Measurements from ENCODE around the gene NMBR. TPM values are rescaled to one million over a fixed set of nuclear protein-coding genes. Genes with fewer than 3 reads are reported as not detected.
"Not testable (repeated sequence)": the region's sequence is repeated elsewhere in the genome, so short reads cannot be mapped to it uniquely, and the experiment has no call there.

NMBR gene
- total RNA-seq: not detected

DNA sequence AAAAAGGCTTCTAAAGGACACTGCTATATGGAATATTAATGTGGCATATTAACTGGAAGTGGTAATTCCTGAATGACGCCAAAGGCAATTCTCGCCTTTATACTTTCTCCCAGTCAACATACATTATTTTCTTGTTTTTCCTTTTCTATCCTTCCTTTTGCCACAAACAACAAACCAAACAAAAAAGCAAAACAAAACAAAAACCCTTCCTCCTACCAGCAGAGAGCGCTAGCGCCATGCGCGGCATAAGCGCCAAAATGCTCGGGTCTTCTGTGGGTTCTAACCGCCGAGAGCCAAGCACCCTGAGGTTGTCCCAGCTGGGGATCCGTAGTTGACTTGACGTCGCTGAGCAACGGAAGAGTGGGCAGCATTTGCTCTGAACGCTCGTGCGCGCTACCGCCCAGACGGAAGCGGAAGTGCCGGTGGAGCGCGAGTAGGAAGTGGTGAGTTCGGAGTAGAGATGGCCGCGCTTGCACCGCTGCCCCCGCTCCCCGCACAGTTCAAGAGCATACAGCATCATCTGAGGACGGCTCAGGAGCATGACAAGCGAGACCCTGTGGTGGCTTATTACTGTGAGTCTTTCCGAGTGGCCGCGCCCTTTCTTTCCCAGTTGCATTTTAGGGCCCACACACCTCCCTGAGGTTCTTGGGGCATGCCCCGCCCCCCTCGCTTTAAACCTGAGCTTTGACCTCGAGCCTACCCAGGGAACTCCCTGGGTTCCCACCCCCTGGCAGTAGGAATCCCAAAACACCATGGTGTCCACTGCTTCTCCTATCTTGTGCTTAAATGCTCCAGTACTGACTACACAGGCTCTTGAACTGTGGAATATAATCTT lies at the start of gene NMBR, which contains the start of gene VTA1:
TSS of gene NMBR (minus strand) at position 295 of the 835 bp plus-strand sequence. CDS start 58,464 bp downstream, outside the sequence.
TSS of gene VTA1 (plus strand) at position 436 of the 835 bp plus-strand sequence. CDS start at position 461, 25 bp downstream.
- Mint-ChIP-seq H3K36me3 (peaks cover 5% of the 10 kb centered on the region), H3K27ac (peak within 1 kb of the TSS; percentile 70), H3K4me3 (peak within 1 kb of the TSS; percentile 96), H3K9me3 (no peaks in the 10 kb centered on the region), H3K27me3 (no peaks in the 10 kb centered on the region), H3K4me1 (ENCODE audit: low read depth) (peaks cover 51% of the 10 kb centered on the region)
- ChIA-PET POLR2A (interaction anchor here (0.6 to 1.7 kb wide), 4 partner anchors 9 to 240 kb away, joined by 3 to 5 read pairs (median 3); no protein-coding TSS in a partner anchor), CTCF (interaction anchor here (0.6 to 3.9 kb wide), 14 partner anchors 9 to 1694 kb away, joined by 3 to 36 read pairs (median 4); no protein-coding TSS in a partner anchor)
- peak; percentile 98 for DNase-seq
- intact Hi-C loops (cut with micrococcal nuclease): loop anchor here (1.0 to 5.0 kb wide), 9 partner anchors 60 to 1305 kb away; partner anchors contain the start of genes ADAT2, ADGRG6 and PEX3

DNA sequence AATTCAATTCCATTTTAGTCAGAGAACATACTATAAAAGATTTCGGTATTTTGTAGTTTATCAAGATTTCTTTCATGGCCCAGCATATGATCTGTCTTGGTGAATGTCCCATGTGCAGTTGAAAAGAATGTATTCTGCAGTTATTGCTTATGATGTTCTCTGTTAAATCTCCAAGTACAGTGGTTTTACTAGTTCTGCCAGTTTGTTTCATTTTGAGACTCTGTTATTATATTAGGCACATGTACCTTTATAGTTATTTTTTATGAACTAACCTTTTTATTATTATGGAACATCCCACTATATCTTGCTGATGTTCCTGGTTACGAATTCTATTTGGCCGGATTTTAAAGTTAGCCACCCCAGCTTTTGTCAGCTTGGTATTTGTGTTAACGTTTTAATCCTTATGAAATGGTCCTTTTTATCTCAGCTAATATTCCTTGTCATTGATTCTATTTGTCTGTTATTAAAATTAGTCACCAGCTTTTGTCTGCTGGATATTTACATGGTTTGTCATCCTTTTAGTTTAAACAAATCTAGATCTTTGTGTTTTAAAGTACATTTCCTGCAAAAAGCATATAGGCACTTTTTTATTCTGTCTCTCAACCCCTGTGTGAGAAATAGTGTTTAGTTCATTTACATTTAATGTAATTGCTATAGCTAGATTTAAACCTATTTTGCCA lies 49.1 kb upstream of the NMBR start:
- intact Hi-C loops (cut with micrococcal nuclease): no loop called here
- no peak overlapping the region for H3K4me3 Mint-ChIP-seq
- no peaks in the 10 kb centered on the region for H3K27me3 Mint-ChIP-seq
- ChIA-PET CTCF (interaction anchor here (1.7 to 3.7 kb wide), 5 partner anchors 8 to 49 kb away, joined by 4 to 31 read pairs (median 8); partner anchors contain the start of genes NMBR and VTA1), POLR2A (no interaction called here)
- DNase-seq: no peak
- peaks cover 29% of the 10 kb centered on the region for H3K4me1 Mint-ChIP-seq (ENCODE audit: low read depth)
- H3K9me3 Mint-ChIP-seq: no peaks in the 10 kb centered on the region
- peaks cover 12% of the 10 kb centered on the region for H3K36me3 Mint-ChIP-seq
- H3K27ac Mint-ChIP-seq: no peak overlapping the region

DNA sequence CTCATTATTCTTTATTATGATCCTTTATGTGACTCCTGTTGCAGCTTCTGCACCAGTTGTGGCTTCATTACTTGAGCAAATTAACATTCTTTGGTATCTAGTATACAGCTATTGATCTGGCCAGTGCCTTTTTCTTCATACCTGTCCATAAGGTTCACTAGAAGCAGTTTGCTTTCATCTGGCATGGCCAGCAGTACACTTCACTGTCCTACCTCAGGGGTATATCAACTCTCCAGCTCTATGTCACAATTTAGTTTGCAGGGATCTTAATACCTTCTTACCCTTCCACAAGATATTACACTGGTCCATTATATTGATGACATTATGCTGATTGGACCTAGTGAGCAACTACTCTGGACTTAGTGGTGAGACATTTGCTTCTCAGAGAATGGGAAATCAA lies 46.7 kb upstream of the NMBR start:
- no peaks in the 10 kb centered on the region for H3K9me3 Mint-ChIP-seq
- H3K4me3 Mint-ChIP-seq: no peak overlapping the region
- intact Hi-C loops (cut with micrococcal nuclease): no loop called here
- H3K4me1 Mint-ChIP-seq (ENCODE audit: low read depth): peaks cover 29% of the 10 kb centered on the region
- POLR2A ChIA-PET: no interaction called here
- no peak overlapping the region for H3K27ac Mint-ChIP-seq
- peaks cover 14% of the 10 kb centered on the region for H3K36me3 Mint-ChIP-seq
- DNase-seq: no peak
- H3K27me3 Mint-ChIP-seq: no peaks in the 10 kb centered on the region
- CTCF ChIA-PET: no interaction called here

DNA sequence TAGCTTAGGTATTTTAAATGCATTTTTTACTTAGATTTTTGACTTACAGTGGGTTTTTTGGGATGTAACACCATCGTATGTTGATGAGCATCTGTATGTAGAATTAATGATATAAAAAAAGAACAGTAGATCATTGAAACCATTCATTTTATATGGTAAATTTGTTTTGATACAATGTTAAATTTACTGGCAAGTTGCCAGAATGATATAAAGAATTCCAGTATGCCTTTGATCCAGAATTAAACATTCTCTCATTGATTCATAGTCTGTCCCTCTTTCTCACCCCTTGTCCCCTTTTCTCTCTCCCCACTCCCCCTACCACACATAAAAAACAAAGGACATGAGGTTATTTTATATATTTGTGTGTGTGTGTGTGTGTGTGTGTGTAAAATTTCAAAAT lies 45.4 kb upstream of the NMBR start:
- intact Hi-C loops (cut with micrococcal nuclease): no loop called here
- Mint-ChIP-seq H3K27me3 (no peaks in the 10 kb centered on the region), H3K36me3 (peaks cover 10% of the 10 kb centered on the region), H3K27ac (no peak overlapping the region), H3K4me3 (no peak overlapping the region), H3K4me1 (ENCODE audit: low read depth) (peaks cover 29% of the 10 kb centered on the region), H3K9me3 (no peaks in the 10 kb centered on the region)
- DNase-seq: no peak
- ChIA-PET CTCF (interaction anchor here (2.5 kb wide), 1 partner anchor 16 kb away, joined by 6 read pairs; no protein-coding TSS in a partner anchor), POLR2A (no interaction called here)

DNA sequence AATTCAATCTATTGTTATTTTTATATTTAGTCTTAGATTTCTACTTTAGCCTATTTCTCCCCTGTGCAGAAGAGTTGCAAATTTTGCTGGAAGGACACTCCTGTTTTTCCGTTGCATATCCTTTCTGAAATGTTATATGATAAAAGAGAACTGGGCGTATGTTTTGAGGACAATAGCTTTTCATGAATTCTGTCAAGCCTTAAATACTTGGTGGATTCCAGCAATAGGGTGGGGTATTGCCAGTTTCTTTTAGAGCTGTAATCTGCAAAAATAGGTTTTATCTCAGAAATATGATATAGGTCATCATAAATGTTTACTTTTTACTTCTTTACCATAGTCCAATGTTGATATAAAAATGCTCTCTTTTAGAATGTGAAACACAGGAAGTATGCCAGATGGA lies 42.1 kb upstream of the NMBR start:
- peaks cover 7% of the 10 kb centered on the region for H3K4me1 Mint-ChIP-seq (ENCODE audit: low read depth)
- H3K27me3 Mint-ChIP-seq: no peaks in the 10 kb centered on the region
- CTCF ChIA-PET: interaction anchor here (0.6 to 2.3 kb wide), 4 partner anchors 8 to 1298 kb away, joined by 3 to 8 read pairs (median 4); no protein-coding TSS in a partner anchor
- intact Hi-C loops (cut with micrococcal nuclease): no loop called here
- POLR2A ChIA-PET: no interaction called here
- H3K4me3 Mint-ChIP-seq: no peak overlapping the region
- H3K9me3 Mint-ChIP-seq: no peaks in the 10 kb centered on the region
- DNase-seq: no peak
- no peak overlapping the region for H3K27ac Mint-ChIP-seq
- peaks cover 6% of the 10 kb centered on the region for H3K36me3 Mint-ChIP-seq

DNA sequence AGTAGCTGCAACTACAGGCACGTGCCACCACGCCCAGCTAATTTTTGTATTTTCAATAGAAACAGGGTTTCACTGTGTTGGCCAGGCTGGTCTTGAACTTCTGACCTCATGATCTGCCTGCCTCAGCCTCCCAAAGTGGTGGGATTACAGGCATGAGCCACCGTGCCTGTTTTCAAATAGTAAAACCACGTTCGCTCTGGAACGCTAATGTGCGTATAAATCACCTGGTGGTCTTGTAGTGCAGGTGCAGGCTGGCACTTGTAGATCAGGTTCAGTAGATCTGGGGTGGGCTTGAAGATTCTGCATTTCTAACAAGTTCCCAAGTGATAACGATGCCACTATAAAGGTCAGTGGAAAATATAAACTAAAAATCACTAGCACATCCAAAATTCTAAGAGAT lies 41.4 kb upstream of the NMBR start:
- H3K27me3 Mint-ChIP-seq; DNase-seq; POLR2A ChIA-PET; H3K4me1 Mint-ChIP-seq (ENCODE audit: low read depth); H3K36me3 Mint-ChIP-seq; H3K4me3 Mint-ChIP-seq; H3K9me3 Mint-ChIP-seq; H3K27ac Mint-ChIP-seq; intact Hi-C loops (cut with micrococcal nuclease): not testable (repeated sequence)
- CTCF ChIA-PET: interaction anchor here (0.6 to 2.3 kb wide), 5 partner anchors 9 to 1299 kb away, joined by 3 to 8 read pairs (median 4); no protein-coding TSS in a partner anchor

DNA sequence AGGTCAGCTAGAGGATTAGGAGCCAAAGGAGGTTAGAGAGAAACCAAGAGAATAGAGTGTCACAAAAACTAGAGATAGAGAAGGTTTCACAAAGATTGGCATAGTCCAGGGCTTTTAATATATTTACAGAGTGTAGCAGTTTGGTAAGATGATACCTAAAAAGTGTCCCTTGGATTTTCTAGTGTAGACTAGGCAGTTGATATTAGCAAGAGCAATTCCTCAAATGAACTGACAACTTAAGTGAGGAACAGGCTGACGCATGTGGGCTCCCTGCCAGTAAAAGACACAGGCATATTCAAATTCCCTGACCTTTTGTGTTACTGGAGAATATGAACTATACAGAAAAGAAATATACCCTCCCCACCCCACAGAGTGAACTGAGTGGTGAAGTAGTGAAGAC lies 40.3 kb upstream of the NMBR start:
- DNase-seq: no peak
- Mint-ChIP-seq H3K27me3 (no peaks in the 10 kb centered on the region), H3K9me3 (no peaks in the 10 kb centered on the region), H3K36me3 (peaks cover 8% of the 10 kb centered on the region), H3K27ac (no peak overlapping the region), H3K4me1 (ENCODE audit: low read depth) (peaks cover 3% of the 10 kb centered on the region), H3K4me3 (no peak overlapping the region)
- CTCF ChIA-PET: interaction anchor here (1.0 to 2.3 kb wide), 2 partner anchors 18 to 21 kb away, joined by 3 to 8 read pairs; no protein-coding TSS in a partner anchor
- POLR2A ChIA-PET: no interaction called here
- intact Hi-C loops (cut with micrococcal nuclease): no loop called here

DNA sequence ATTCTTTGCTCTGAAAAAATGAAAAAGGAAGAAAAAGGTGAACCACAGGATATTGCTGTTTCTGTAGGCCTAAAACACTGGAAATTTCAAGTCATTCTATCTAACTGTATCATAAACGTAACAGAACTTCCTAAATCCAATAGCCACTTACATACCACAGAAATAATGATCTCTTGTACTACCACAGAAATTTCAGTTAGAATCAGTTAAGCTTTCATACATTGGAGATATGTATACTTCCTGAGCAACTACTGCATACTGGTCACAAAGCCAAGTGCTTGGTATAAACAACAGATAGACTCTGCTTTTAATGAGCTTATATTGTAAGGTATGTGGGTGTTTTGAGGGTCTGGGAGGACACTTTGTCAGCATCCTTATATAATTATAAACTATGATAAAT lies 38.7 kb upstream of the NMBR start:
- Mint-ChIP-seq H3K27ac (no peak overlapping the region), H3K9me3 (no peaks in the 10 kb centered on the region), H3K4me1 (ENCODE audit: low read depth) (peaks cover 3% of the 10 kb centered on the region), H3K27me3 (no peaks in the 10 kb centered on the region), H3K36me3 (peaks cover 9% of the 10 kb centered on the region), H3K4me3 (no peak overlapping the region)
- POLR2A ChIA-PET: no interaction called here
- CTCF ChIA-PET: no interaction called here
- no peak for DNase-seq
- intact Hi-C loops (cut with micrococcal nuclease): no loop called here

DNA sequence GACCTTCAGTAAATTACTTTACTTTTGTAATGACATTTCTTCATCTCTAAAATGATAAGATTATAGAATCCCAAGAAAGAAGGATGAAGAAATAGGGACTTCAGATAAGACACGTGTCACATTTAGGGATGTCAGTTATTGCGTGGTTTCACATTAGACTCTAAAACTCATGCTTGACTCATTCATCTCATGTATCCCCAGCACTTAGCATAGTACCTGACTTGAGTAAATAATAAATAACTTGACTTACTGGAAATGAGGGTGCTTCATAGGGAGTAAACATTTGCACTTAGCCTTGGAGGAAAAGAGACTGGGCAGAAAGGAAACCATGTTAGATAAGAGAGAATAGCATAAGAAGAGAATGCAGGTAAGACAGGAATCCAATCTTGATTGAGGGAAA lies 37.4 kb upstream of the NMBR start:
- POLR2A ChIA-PET: no interaction called here
- CTCF ChIA-PET: interaction anchor here (2.4 kb wide), 1 partner anchor 28 kb away, joined by 7 read pairs; no protein-coding TSS in a partner anchor
- no peak for DNase-seq
- peaks cover 3% of the 10 kb centered on the region for H3K4me1 Mint-ChIP-seq (ENCODE audit: low read depth)
- H3K27me3 Mint-ChIP-seq: no peaks in the 10 kb centered on the region
- peaks cover 7% of the 10 kb centered on the region for H3K36me3 Mint-ChIP-seq
- intact Hi-C loops (cut with micrococcal nuclease): no loop called here
- no peak overlapping the region for H3K4me3 Mint-ChIP-seq
- no peak overlapping the region for H3K27ac Mint-ChIP-seq
- no peaks in the 10 kb centered on the region for H3K9me3 Mint-ChIP-seq

DNA sequence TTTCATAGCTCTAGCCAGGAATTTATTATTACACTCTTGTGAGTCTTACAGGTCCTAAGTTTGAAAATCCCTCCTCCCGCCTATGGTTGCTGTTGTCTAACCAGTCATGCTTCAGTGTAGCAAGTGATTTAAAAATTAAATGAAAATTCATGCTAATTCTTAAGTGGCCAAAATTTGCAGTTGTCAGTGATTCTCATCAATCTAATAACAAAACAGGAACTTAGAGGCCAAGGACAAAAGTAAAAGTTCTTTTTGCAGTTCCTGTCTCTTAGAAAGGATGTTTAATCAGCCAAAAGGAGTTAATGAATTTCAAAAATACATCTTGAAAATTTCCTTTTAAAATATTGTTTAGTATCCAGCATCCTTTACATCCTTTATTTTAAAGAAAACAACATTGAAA lies 36.4 kb upstream of the NMBR start:
- DNase-seq: no peak
- no peak overlapping the region for H3K27ac Mint-ChIP-seq
- H3K4me1 Mint-ChIP-seq (ENCODE audit: low read depth): peaks cover 3% of the 10 kb centered on the region
- CTCF ChIA-PET: interaction anchor here (2.4 kb wide), 1 partner anchor 27 kb away, joined by 7 read pairs; no protein-coding TSS in a partner anchor
- peaks cover 5% of the 10 kb centered on the region for H3K36me3 Mint-ChIP-seq
- POLR2A ChIA-PET: no interaction called here
- no peak overlapping the region for H3K4me3 Mint-ChIP-seq
- no peaks in the 10 kb centered on the region for H3K27me3 Mint-ChIP-seq
- intact Hi-C loops (cut with micrococcal nuclease): no loop called here
- peaks cover under 1% of the 10 kb centered on the region for H3K9me3 Mint-ChIP-seq

DNA sequence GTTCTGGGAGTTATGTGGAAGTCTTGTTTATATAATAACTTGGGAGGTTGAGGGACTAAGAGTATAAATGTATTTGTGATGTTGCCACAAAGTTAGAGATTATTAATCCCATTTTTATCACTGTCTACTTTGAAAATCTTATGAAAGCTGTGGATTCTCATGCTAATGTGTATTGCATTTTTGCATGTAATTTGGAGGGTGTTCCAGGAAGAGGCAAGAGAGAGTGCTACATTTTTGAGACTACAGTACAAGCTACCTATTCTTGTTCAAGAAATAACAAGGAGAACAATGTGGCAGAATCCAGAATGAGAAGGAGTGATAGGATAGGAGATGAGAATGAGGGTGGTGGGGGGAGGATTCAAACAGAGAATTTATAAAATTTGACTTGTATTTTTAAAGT lies 35.1 kb upstream of the NMBR start:
- Mint-ChIP-seq H3K9me3 (peaks cover 12% of the 10 kb centered on the region), H3K27ac (no peak overlapping the region), H3K27me3 (no peaks in the 10 kb centered on the region), H3K4me1 (ENCODE audit: low read depth) (peaks cover 3% of the 10 kb centered on the region), H3K4me3 (no peak overlapping the region), H3K36me3 (peaks cover 19% of the 10 kb centered on the region)
- intact Hi-C loops (cut with micrococcal nuclease): no loop called here
- POLR2A ChIA-PET: no interaction called here
- DNase-seq: no peak
- CTCF ChIA-PET: interaction anchor here (2.4 kb wide), 1 partner anchor 26 kb away, joined by 7 read pairs; no protein-coding TSS in a partner anchor

DNA sequence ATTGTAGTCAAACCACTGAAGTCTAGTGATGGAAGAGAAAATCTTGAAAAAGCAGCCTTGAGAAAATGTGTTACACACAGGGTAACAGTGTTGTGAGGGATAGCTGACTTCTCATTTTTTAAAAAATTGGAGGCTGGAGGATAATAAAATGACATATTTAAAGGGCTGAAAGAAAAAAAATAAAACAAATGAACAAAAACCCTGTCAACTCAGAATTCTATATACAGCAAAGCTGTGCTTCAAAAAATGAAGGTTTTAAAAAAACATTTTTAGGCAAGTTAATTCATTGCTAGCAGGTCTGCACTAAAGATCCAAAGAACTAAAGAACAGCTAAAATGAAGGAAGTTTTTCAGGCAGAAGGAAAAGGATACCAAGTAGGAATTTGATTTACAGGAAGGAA lies 31.2 kb upstream of the NMBR start:
- ChIA-PET POLR2A (no interaction called here), CTCF (interaction anchor here (1.2 kb wide), 1 partner anchor 22 kb away, joined by 4 read pairs; no protein-coding TSS in a partner anchor)
- Mint-ChIP-seq H3K27me3 (no peaks in the 10 kb centered on the region), H3K9me3 (peaks cover 18% of the 10 kb centered on the region), H3K4me3 (no peak overlapping the region), H3K36me3 (peaks cover 48% of the 10 kb centered on the region), H3K4me1 (ENCODE audit: low read depth) (peaks cover 3% of the 10 kb centered on the region), H3K27ac (no peak overlapping the region)
- intact Hi-C loops (cut with micrococcal nuclease): no loop called here
- DNase-seq: no peak
